T-helper 17 cell (primary cell): ENCODE results near the gene ARFRP1. TPM values are rescaled to one million over a fixed set of nuclear protein-coding genes. Genes with fewer than 3 reads are reported as not detected.
"Not testable (repeated sequence)": the region's sequence is repeated elsewhere in the genome, so short reads cannot be mapped to it uniquely, and the experiment has no call there.

ENCODE experiments used
- ATAC-seq: fragments of 150-1000 bp; cut with Tn5 transposase; 2 replicates; pipeline ENCODE4 v1.10.0; 2021; ENCODE audit warnings: mild to moderate bottlenecking, moderate library complexity
- DNase-seq, 3 donors: peaks; one replicate each; pipeline versions ENCODE4 v3.0.0 to v3.0.0-alpha.2; 2020 to 2021
- H3K9me3 ChIP-seq: one replicate; pipeline ENCODE4 v1.7.0; 2013; ENCODE audit warnings: low read length, mild to moderate bottlenecking; ENCODE audit not compliant: control insufficient read depth, poor library complexity, severe bottlenecking
- H3K27ac Mint-ChIP-seq: one replicate; pipeline ENCODE4 v1.8.0; 2022; ENCODE audit warnings: mild to moderate bottlenecking, moderate library complexity, mixed read lengths
- H3K27me3 Mint-ChIP-seq: one replicate; pipeline ENCODE4 v1.8.0; 2022; ENCODE audit warnings: mixed read lengths
- H3K36me3 Mint-ChIP-seq: one replicate; pipeline ENCODE4 v1.8.0; 2022; ENCODE audit warnings: low read depth, mixed read lengths
- H3K4me1 Mint-ChIP-seq: one replicate; pipeline ENCODE4 v1.8.0; 2022; ENCODE audit warnings: mild to moderate bottlenecking, mixed read lengths
- H3K4me3 Mint-ChIP-seq: one replicate; pipeline ENCODE4 v1.8.0; 2022; ENCODE audit warnings: mild to moderate bottlenecking, moderate library complexity, mixed read lengths
- total RNA-seq, 4 donors: library from RNA in 2 of 4; stranded (reverse) in 2 of 4; gene quantifications; one replicate each; pipeline ENCODE4 v1.2.3 and lab custom pipeline; 2022 to 2026

Gene ARFRP1
- total RNA-seq, 2 donors from 2014 or later, result 44.0 to 53.2 TPM

DNA sequence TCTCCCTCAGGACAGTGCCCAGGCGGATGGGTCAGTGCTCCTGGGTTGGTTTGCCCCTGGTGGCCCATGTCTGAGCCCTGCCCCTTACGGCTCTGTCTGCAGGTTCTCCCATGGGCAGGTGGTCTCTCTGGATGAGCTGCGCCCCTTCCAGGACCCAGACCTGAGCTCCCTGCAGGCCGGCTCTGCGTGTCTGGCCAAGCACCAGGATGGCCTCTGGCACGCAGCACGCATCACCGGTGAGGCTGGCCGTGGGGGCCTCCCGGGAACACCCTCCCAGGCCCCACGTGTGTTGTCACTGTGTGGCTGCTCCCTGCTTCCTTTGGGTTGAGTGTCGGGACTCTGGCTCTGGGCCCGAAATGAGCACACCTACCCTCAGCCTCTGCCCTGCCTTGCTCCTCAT lies 25.3 kb upstream of the ARFRP1 start:
- H3K9me3 ChIP-seq, result no peaks in the 10 kb centered on the region
- peaks cover 28% of the 10 kb centered on the region for H3K4me1 Mint-ChIP-seq
- DNase-seq (no peak), ATAC-seq (no peak)
- H3K36me3 Mint-ChIP-seq, result peaks cover 3% of the 10 kb centered on the region
- no peak overlapping the region for H3K27ac Mint-ChIP-seq
- H3K27me3 Mint-ChIP-seq, result no peaks in the 10 kb centered on the region
- H3K4me3 Mint-ChIP-seq, result no peak overlapping the region

DNA sequence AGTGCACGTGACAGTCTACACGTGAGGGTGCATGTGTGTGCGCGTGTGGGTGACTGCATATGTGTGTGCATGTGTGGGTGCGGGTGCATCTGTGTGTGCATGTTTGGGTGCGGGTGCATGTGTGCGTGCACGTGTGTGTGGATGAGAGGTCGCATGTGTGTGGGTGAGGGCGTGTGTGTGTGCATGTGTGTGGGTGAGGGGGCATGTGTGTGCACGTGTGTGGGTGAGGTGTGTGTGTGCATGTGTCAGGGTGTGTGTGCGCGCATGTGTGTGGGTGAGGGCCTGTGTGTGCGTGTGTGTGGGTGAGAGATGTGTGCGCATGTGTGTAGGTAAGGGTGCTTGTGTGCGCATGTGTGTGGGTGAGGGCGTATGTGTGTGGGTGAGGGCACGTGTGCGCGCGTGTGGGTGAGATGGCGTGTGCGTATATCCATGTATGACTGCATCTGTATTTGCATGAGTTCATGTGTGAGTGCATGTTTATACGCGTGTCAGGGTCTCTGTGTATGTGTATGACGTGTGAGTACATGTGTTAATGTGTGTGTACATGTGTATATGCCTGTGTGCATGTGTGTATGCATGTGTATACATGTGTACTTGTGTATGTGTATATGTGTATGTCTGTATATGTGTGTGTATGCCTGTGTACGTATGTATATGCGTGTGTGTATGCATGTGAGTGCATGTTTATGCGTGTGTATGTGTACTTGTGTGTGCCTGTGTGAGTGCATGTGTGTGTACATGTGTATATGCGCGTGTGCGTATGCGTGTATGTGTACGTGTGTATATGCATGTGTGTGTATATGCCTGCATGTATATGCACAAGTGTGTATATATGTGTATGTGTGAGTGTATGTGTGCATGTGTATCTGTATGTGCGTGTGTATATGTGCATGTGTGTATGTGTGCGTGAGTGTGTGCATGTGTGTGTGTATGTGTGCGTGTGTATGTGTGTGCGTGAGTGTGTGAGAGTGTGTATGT lies 24.6 kb upstream of the ARFRP1 start:
- Mint-ChIP-seq H3K27me3 (no peaks in the 10 kb centered on the region), H3K4me3 (no peak overlapping the region), H3K4me1 (peaks cover 31% of the 10 kb centered on the region), H3K36me3 (peaks cover 3% of the 10 kb centered on the region), H3K27ac (no peak overlapping the region)
- ATAC-seq, result no peak
- H3K9me3 ChIP-seq, result no peaks in the 10 kb centered on the region
- DNase-seq, result no peak

DNA sequence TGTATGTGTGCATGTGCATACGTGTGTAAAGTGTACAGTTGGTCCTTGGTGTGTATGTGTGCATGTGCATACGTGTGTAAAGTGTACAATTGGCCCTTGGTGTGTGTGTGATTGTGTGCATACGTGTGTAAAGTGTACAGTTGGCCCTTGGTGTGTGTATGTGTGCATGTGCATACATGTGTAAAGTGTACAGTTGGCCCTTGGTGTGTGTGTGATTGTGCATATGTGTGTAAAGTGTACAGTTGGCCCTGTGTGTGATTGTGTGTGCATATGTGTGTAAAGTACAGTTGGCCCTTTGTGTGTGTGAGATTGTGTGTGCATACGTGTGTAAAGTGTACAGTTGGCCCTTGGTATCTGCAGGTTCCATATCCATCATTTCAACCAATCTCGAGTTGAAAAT lies 23.6 kb upstream of the ARFRP1 start:
- peaks cover 3% of the 10 kb centered on the region for H3K36me3 Mint-ChIP-seq
- H3K4me3 Mint-ChIP-seq, result no peak overlapping the region

DNA sequence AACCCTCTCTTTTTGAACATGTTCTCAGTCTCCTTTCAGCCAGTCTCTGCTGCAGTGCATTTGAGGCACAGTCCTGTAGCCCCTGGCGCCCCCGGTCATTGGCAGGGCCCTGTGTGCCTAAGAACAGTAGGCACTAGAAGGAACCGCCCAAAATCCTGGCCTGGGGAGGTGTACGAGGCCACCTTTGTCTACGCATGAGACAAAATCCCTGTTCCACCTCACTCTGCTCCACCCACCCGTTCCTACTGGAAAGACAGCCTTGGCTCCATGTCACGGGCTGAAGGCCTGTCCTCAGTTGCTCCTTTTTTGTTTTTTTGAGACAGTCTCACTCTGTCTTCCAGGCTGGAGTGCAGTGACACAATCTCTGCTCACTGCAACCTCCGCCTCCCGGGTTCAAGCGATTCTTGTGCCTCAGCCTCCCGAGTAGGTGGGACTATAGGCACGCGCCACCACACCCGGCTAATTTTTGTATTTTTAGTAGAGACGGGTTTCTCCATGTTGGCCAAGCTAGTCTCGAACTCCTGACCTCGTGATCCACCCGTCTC lies 22.5 kb upstream of the ARFRP1 start:
- H3K27me3 Mint-ChIP-seq, H3K27ac Mint-ChIP-seq, ATAC-seq, H3K4me3 Mint-ChIP-seq, H3K36me3 Mint-ChIP-seq, H3K9me3 ChIP-seq, DNase-seq: not testable (repeated sequence)
- peaks cover 22% of the 10 kb centered on the region for H3K4me1 Mint-ChIP-seq

More for the DNA sequence above, 23.6 kb upstream of the ARFRP1 start:
- no peak overlapping the region for H3K27ac Mint-ChIP-seq
- peaks cover 33% of the 10 kb centered on the region for H3K4me1 Mint-ChIP-seq
- H3K9me3 ChIP-seq, result no peaks in the 10 kb centered on the region
- no peaks in the 10 kb centered on the region for H3K27me3 Mint-ChIP-seq
- DNase-seq (no peak), ATAC-seq (no peak)

DNA sequence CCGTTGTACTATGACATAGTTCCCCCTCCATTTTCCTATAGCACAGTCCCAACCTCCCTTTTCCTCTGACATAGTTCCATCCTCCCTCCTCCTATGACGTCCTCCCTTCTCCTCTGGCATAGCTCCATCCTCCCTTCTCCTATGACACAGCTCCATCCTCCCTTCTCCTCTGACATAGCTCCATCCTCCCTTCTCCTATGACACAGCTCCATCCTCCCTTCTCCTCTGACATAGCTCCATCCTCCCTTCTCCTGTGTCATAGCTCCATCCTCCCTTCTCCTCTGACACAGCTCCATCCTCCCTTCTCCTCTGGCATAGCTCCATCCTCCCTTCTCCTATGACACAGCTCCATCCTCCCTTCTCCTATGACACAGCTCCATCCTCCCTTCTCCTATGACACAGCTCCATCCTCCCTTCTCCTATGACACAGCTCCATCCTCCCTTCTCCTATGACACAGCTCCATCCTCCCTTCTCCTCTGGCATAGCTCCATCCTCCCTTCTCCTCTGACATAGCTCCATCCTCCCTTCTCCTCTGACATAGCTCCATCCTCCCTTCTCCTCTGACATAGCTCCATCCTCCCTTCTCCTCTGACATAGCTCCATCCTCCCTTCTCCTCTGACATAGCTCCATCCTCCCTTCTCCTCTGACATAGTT lies 15.3 kb upstream of the ARFRP1 start:
- H3K4me1 Mint-ChIP-seq, result peaks cover 18% of the 10 kb centered on the region
- H3K27me3 Mint-ChIP-seq, H3K9me3 ChIP-seq, DNase-seq, ATAC-seq, H3K36me3 Mint-ChIP-seq, H3K4me3 Mint-ChIP-seq: not testable (repeated sequence)
- H3K27ac Mint-ChIP-seq, result peak overlapping the region; percentile 69

DNA sequence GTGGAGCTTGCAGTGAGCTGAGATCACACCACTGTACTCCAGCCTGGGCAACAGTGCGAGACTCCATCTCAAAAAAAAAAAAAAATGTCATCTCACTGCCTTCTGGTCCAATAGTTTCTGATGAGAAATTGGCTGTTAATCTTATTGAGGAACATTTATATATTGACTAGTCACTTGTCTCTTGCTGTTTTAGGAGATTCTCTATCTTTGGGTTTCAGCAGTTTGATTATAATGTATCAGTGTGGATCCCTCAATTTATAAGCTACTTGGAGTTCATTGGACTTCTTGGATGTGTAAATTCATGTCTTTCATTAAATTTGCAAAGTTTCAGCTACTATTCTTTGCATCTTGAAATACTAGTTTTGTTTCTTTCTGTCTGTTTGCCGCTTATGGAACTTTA lies 11.2 kb upstream of the ARFRP1 start:
- Mint-ChIP-seq H3K27ac (no peak overlapping the region), H3K4me3 (no peak overlapping the region), H3K36me3 (peaks cover 14% of the 10 kb centered on the region), H3K27me3 (no peaks in the 10 kb centered on the region), H3K4me1 (peaks cover 25% of the 10 kb centered on the region)
- peaks cover 4% of the 10 kb centered on the region for H3K9me3 ChIP-seq
- DNase-seq, result no peak
- no peak for ATAC-seq

DNA sequence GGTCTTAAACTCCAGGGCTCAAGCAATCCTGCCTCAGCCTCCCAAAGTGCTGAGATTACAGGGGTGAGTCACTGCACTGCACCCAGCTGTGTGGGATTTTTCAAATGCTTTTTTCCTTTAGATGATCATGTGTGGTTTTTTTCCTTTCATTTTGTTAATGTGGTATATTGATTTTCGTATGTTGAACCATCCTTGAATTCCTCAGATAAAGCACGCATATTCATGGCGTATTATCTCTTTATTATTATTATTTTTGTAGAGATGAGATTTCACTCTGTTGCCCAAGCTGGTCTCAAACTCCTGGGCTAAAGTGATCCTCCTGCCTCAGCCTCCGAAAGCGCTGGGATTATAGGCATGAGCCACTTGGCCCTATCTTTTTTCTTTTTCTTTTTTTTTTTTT lies 7.1 kb upstream of the ARFRP1 start:
- Mint-ChIP-seq H3K4me3 (no peak overlapping the region), H3K36me3 (peaks cover 12% of the 10 kb centered on the region), H3K27ac (no peak overlapping the region), H3K4me1 (peaks cover 23% of the 10 kb centered on the region), H3K27me3 (no peaks in the 10 kb centered on the region)
- DNase-seq, result no peak
- peaks cover 4% of the 10 kb centered on the region for H3K9me3 ChIP-seq
- no peak for ATAC-seq

DNA sequence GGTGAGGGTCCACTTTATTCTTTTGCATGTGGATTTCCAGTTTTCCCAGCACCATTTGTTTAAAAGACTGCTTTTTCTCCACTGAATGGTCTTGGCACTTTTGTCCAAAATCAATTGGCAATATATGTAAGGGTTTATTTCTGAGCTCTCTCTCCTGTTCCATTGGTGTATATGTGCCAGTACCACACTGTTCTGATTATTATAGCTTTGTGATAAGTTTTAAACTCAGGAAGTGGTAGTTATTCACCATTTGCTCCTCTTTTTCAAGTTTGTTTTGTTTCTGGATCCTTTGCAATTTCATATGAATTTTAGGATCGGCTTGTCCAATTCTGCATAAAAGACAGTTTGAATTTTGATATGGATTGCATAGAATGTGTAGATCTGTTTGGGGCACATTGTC lies 4.4 kb upstream of the ARFRP1 start:
- H3K9me3 ChIP-seq, result peaks cover 4% of the 10 kb centered on the region
- peaks cover 5% of the 10 kb centered on the region for H3K36me3 Mint-ChIP-seq
- H3K27ac Mint-ChIP-seq, result no peak overlapping the region
- ATAC-seq, result no peak
- H3K27me3 Mint-ChIP-seq, result no peaks in the 10 kb centered on the region
- DNase-seq, result no peak
- peaks cover 26% of the 10 kb centered on the region for H3K4me1 Mint-ChIP-seq
- peak overlapping the region; percentile 2 for H3K4me3 Mint-ChIP-seq

DNA sequence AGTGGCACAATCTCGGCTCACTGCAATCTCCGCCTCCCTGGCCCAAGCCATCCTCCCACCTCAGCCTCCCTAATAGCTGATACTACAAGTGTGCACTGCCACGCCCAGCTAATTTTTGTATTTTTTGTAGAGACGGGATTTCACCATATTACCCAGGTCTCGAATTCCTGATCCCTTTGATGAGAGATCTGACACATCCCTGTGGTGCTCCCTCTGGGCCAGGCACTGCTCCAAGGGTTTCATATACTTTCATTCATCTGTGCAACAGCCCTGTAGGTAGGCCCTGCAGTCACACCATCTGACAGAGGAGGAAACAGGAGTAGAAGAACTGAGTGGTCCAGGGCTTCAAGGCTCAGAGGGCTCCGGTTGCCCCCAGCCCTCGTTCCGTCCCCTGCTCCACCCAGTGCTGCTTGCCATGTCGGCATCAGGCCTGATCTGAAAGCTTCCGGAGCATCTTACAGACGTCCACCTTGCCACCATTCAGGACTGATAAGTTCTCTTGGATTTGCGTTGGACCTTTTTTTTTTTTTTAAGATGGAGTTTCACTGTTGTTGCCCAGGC lies 3.4 kb upstream of the ARFRP1 start:
- Mint-ChIP-seq H3K27me3 (no peaks in the 10 kb centered on the region), H3K36me3 (peaks cover 5% of the 10 kb centered on the region), H3K4me3 (peak overlapping the region; percentile 64), H3K4me1 (peaks cover 27% of the 10 kb centered on the region), H3K27ac (peak overlapping the region; percentile 24)
- DNase-seq, result no peak
- H3K9me3 ChIP-seq, result peaks cover 4% of the 10 kb centered on the region
- no peak for ATAC-seq

DNA sequence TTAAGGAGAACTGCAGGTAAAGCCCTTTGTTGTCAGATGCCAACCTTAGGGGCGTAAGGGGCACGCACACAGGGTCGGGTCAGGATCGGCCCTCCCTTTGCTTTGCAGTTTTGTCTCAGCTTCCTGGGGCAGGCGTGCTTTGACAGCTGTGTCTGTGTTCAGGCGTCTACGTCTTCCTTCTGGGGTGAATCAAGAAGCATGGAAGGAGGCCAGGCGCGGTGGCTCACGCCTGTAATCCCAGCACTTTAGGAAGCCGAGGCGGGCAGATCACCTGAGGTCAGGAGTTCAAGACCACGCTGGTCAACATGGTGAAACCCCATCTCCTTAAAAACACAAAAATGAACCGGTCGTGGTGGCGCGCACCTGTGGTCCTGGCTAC lies 1.4 kb upstream of the ARFRP1 start:
- Mint-ChIP-seq H3K27ac (peak overlapping the region; percentile 73), H3K4me1 (peaks cover 26% of the 10 kb centered on the region), H3K27me3 (no peaks in the 10 kb centered on the region), H3K4me3 (peak overlapping the region; percentile 89), H3K36me3 (peaks cover 3% of the 10 kb centered on the region)
- H3K9me3 ChIP-seq, result no peaks in the 10 kb centered on the region
- ATAC-seq (no peak), DNase-seq (no peak)

DNA sequence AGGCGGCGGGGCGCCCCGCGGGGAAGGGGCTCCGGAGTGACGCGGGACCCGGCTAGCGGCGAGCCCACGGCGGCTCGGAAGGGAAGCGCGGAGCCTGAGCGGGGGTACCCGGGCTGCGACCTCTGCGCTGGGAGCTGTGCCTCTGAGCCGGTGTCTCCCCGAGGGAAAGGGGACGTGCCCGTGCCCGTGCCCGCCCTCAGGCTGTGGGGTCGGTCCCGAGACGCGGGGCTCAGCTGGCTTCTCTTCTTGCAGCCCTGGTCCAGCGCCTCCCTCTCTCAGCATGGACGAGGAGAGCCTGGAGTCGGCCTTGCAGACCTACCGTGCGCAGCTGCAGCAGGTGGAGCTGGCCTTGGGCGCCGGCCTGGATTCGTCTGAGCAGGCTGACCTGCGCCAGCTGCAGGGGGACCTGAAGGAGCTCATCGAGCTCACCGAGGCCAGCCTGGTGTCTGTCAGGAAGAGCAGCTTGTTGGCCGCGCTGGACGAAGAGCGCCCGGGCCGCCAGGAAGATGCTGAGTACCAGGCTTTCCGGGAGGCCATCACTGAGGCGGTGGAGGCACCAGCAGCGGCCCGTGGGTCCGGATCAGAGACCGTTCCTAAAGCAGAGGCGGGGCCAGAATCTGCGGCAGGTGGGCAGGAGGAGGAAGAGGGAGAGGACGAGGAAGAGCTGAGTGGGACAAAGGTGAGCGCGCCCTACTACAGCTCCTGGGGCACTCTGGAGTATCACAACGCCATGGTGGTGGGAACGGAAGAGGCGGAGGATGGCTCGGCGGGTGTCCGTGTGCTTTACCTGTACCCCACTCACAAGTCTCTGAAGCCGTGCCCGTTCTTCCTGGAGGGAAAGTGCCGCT lies 749 bp upstream of the ARFRP1 start:
- no peaks in the 10 kb centered on the region for H3K27me3 Mint-ChIP-seq
- no peak for ATAC-seq
- H3K4me3 Mint-ChIP-seq, result peak overlapping the region; percentile 89
- peaks cover 3% of the 10 kb centered on the region for H3K36me3 Mint-ChIP-seq
- H3K4me1 Mint-ChIP-seq, result peaks cover 26% of the 10 kb centered on the region
- H3K9me3 ChIP-seq, result no peaks in the 10 kb centered on the region
- peak overlapping the region; percentile 73 for H3K27ac Mint-ChIP-seq
- DNase-seq, result no peak

DNA sequence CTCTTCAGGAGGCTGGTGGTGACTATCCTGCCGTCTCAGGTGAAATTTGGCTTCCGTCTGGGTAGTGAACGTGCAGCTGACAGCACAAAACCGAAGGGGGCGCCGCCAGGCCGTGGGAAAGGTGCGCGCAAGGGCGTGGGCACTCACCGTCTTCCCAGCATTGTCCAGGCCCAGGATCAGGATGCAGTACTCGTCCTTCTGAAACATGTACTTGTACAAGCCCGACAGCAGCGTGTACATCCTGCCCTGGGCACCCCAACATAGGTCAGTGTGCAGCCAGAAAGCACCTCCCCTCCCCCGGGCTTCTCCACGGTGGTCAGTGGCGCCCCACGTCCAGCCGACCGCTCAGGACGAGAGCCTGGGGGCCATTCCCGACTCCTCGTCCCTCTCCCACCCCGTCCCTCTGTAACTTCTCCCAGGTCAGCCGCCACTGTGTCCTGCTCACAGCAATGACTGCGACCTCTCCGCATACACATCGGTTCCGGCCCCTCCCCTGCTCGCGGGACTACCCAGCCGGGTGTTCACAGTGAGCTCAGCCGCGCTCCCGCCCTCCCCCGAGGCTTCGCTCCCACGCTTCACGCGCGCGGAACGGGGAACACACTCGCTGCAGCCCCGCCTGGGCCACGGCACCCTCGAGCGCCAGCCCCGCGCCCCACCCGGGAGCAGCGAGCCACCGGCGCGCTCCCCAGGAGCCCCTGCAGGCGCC lies 771 bp downstream of the ARFRP1 start:
- H3K27me3 Mint-ChIP-seq, result no peaks in the 10 kb centered on the region
- ATAC-seq (peak; percentile 70), DNase-seq (peak; percentile 41 to 54 (median 53))
- H3K9me3 ChIP-seq, result no peaks in the 10 kb centered on the region
- H3K27ac Mint-ChIP-seq, result peak overlapping the region; percentile 88
- peaks cover 2% of the 10 kb centered on the region for H3K36me3 Mint-ChIP-seq
- peaks cover 29% of the 10 kb centered on the region for H3K4me1 Mint-ChIP-seq
- peak overlapping the region; percentile 89 for H3K4me3 Mint-ChIP-seq
